GM12873 (cell line): Measurements from ENCODE around the gene ARMC10.

Experiments
- TF ChIP-seq, protein P1 (sequence below): IDR thresholded peaks from 2 replicates; pipeline ENCODE4 v1.5.1; 2012; ENCODE audit warnings: low read depth, mild to moderate bottlenecking, moderate library complexity, low read length, control low read depth; ENCODE audit not compliant: insufficient read depth; ENCODE audit errors: missing control alignments

The ARMC10 gene

GRCh38 chr7:103140061-103140460 is 65.1 kb downstream of the ARMC10 start:
- TF ChIP-seq, protein P1, sequence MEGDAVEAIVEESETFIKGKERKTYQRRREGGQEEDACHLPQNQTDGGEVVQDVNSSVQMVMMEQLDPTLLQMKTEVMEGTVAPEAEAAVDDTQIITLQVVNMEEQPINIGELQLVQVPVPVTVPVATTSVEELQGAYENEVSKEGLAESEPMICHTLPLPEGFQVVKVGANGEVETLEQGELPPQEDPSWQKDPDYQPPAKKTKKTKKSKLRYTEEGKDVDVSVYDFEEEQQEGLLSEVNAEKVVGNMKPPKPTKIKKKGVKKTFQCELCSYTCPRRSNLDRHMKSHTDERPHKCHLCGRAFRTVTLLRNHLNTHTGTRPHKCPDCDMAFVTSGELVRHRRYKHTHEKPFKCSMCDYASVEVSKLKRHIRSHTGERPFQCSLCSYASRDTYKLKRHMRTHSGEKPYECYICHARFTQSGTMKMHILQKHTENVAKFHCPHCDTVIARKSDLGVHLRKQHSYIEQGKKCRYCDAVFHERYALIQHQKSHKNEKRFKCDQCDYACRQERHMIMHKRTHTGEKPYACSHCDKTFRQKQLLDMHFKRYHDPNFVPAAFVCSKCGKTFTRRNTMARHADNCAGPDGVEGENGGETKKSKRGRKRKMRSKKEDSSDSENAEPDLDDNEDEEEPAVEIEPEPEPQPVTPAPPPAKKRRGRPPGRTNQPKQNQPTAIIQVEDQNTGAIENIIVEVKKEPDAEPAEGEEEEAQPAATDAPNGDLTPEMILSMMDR: no peak

DNA sequence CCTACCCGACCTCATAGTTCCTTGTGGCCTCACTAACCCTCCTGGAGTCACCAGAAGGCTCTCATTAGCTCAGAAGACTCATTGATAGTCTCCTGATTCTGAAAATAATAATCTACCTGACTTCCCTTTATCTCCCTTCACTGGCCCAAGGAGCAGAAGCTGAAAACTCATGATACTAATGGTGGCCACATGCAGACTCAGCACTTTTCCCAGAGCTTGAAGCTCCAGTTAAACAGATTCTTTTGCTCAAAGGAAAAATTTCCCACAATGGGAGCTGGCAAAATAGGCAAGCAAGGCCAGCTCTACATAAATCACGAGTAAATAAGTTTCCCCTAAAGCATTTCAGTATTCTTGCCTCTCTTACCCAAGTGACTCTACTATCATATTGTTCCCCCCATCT is 65.7 kb downstream of the ARMC10 start:
- TF ChIP-seq, protein P1: no peak

GRCh38 chr7:103141753-103142404 is 66.9 kb downstream of the ARMC10 start:
- TF ChIP-seq, protein P1: no peak

DNA sequence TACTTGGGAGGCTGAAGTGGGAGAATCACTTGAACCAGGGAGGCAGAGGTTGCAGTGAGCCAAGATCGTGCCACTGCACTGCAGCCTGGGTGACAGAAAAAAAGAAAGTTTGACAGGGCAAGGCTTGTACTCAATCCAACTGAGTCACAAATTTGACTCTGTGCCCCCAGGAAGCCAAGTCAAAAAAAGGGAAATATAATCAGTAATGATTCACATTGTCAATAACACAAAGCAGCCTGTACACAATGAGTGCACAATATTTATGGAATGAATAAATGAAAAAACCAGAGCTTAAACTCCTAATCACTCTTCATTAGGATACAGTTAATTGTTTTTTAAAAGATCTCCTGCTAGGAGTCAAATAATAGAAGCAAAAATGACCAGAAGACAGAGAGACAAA is 67.6 kb downstream of the ARMC10 start:
- TF ChIP-seq, protein P1: no peak

DNA sequence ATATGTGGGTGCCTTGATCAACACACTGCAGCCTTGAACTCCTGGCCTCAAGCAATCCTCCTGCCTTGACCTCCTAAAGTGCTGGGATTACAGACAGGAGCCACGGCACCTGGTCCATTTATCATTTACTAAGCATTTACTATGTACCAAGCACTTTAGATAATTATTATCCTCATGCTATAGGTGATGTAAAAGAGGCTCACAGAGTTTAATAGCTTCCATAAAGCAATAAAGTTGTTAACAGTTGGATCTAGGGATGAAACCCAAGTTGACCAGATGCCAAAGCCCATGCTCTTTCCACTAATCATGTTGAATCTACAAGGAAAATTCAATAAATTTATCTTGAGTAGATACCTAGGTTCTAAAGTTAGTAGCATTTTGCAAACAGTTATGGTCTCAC is 68.9 kb downstream of the ARMC10 start:
- TF ChIP-seq, protein P1: no peak

- TF ChIP-seq, protein P1: no peak
Observed at GRCh38 chr7:103148131-103148993, 73.4 kb downstream of the ARMC10 start.
